HG02973 (cell line): ENCODE data around the gene SKAP1.
"Not testable (repeated sequence)": the region's sequence is repeated elsewhere in the genome, so short reads cannot be mapped to it uniquely, and the experiment has no call there.

Experiments
- ATAC-seq: cut with Tn5 transposase; IDR thresholded peaks from one replicate; pipeline ENCODE4 v1.9.1; 2021; ENCODE audit warnings: moderate library complexity; ENCODE audit not compliant: unreplicated experiment

SKAP1 gene

DNA sequence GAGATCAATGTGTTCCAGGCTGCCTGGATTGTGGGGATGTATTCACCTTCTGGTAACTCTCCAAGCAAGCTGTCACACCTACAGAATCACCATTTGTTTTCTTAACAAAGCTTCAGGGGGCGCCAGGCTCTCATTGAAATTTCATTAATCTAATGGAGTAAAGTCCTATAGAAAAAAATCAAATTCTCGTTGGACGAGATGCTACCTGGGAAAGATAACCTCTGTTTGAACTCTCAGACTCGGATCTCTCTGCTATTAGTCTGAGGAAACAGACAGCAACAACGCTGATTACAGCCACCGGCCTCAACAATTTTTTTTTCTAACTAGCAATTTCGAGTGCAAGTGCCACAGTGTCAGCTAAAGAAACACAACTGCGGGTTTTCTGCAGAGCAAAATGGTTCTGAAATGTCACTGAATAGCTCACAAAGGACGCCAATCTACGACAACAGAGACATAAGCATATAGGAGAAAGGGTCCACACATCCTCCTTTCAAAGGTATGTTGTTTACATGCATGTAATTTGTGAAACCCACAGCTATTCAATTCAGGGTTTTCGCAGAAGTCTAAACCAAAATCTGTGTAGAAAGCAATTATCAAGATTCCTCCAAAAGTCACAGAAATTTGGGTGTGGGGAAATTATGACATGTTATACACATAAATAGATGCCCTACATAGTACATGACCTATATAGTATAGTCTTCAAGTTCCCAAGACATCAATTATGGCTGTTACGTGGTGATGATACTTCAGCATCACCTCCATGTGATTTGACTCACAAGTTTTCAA is 135.8 kb downstream of the SKAP1 start:
- no peak for ATAC-seq

GRCh38 chr17:48293319-48294019 is 136.5 kb downstream of the SKAP1 start:
- ATAC-seq: no peak

- ATAC-seq: no peak
Measured at GRCh38 chr17:48290378-48290777, 139.6 kb downstream of the SKAP1 start.

DNA sequence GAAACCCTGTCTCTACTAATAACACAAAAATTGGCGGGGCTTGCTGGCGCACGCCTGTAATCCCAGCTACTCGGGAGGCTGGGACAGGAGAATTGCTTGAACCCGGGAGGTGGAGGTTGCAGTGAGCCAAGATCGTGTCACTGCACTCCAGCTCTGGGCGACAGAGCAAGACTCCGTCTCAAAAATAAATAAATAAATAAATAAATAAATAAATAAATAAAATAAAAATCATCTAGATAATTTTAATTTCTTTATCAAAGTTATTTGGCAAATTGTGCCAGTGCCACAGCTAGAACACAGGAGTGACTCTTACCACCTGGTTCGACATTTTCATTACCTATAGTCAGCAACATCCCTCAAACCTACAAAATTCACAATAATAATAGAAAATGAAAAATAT is 143.1 kb downstream of the SKAP1 start:
- not testable (repeated sequence) for ATAC-seq

GRCh38 chr17:48285614-48286013 is 144.4 kb downstream of the SKAP1 start:
- no peak for ATAC-seq

- no peak for ATAC-seq
Measured at GRCh38 chr17:48283907-48284306, 146.1 kb downstream of the SKAP1 start.

DNA sequence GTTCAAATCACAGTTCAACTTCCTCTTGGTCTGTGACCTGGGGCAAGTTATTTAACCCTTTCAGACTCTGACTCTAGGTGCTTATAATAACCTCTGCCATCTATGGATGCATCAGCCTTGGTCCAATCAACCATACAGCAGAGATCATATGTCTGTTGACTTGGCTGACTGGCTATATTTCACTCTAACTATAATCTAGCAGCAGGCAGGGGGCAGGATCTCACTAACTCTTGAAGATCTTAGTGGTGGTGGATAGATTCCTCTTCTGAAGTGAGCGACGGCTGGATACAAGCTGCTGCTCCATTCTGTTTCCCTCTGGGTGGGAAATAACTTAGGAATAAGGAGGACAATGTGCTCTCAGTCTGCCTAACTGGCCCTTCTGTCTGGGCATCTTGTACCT is 146.6 kb downstream of the SKAP1 start:
- no peak for ATAC-seq

DNA sequence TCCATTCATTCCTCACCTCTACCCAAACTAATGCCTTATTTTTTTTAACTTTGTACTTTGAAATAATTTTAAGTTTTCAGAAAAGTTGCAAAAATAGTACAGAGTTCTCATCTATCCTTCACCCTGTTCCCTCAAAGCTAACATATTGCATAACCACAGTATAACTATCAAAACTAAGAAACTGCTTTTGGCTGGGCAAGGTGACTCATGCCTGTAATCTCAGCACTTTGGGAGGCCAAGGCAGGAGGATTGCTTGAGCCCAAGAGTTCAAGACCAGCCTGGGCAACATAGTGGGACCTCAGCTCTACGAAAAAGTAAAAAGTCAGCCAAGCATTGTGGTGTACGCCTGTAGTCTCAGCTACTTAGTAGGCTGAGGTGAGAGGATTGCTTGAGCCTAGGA is 147.7 kb downstream of the SKAP1 start:
- no peak for ATAC-seq

- ATAC-seq: no peak
Measured at GRCh38 chr17:48278760-48279491, 151.1 kb downstream of the SKAP1 start.

DNA sequence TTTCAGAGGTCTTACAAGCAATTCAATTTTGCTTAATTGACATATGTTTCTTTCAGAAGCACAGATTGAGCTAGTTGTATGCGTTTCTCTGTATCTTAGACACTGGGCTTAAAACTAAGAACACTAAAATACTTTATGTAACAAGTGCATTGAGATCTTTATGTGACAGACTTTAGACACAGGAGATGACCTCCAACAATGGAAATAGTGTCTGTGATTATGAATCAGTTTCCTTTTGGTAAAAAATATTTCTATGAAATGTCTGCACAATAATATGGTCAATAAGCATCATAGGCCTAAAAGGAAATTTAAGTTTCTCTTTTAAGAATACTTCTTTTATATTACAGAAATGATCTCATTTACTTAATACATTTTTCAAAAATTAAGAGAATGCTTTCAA is 153.2 kb downstream of the SKAP1 start:
- no peak for ATAC-seq

- ATAC-seq: no peak
Measured at GRCh38 chr17:48270899-48271298, 159.1 kb downstream of the SKAP1 start.

GRCh38 chr17:48269209-48269608 is 160.8 kb downstream of the SKAP1 start:
- ATAC-seq: no peak

- no peak for ATAC-seq
Measured at GRCh38 chr17:48263731-48264035, 166.3 kb downstream of the SKAP1 start.

DNA sequence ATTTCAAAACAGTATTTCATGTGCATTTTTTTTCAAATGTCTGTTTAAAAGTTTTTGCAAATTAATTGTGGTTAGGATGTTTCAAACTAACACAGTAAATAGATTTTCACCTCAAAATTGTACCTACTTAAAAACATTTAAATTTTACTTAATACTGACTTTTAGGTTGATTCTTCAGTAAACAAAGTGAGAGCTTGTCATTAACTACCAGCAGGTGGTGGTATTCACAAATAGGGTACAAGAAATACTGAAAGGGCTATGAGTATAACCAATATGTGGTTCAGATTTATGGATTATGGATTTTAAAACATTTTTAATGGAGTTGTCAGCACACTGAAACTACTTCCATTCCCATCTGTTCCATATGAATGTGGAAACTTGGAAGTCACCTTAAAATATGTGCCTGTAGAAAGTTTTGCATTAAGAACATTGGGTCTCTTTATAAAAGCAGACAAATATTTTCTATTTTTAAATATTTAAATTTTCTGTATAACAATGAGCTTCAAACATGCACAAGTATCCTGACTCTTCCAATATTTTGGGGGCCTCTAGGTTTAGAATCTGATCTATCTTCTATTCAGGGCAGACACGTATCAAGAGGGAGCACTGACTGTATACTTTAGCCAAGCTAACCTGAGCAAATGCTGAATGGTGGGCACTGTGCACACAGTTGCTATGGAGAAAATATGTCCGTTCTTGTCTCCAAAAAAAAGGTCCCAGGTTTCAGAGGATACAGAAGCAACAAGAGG is 166.9 kb downstream of the SKAP1 start:
- no peak for ATAC-seq

DNA sequence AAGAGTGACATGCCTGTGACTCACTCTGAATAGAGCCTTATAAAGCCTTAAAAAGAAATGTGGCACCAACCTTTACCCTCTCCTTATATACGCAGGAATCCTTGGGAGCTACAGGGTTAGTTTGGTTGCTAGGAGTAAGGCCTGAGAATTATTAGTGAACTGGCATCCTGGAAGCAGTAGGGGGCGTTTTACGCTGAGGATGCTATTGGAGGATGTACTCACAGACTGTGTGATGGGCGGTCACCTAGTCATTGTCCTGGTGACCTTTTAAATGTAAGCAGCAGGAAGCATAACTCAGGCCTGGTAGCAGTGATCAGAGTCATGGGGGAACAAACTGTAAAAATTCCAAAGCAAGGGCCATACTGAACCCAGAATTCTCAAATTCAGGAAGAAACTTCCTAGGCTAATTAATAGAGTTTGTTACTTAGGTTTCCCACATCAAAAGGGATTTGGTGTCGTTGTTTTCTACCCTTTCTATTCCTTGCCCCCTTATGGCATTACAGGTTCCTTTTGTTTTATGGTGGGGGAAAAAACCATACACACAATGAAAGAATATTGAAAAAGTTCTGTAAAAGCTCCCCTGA is 168.6 kb downstream of the SKAP1 start:
- ATAC-seq: no peak

DNA sequence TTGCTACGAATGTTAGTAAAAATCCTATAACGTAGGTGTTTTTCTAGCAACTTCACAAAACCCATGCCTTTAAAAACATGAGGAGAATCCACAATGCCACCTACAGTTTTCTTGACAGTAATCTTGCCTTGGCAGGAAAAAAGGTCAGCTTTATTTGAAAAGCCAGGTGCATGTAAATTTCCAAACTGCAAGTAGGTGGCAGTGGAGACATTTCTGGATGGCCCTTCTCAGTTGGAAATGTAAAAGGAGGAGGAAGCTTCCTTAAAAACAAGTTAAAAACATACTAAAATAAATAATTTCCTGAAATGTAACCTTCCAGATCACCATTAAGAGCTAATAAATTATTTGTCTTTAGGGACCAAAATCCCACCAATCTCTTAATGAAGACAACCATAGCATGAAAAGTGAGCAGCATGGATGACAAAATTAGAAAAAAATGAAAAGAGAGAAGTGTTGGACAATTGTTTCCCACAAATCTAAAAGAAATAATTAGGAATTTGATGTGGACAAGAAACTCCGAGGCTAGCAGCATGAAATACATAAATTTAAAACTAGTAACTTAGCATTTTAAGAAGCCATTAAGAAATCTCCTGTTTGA is 170.2 kb downstream of the SKAP1 start:
- no peak for ATAC-seq

GRCh38 chr17:48258331-48258730 is 171.7 kb downstream of the SKAP1 start:
- no peak for ATAC-seq

DNA sequence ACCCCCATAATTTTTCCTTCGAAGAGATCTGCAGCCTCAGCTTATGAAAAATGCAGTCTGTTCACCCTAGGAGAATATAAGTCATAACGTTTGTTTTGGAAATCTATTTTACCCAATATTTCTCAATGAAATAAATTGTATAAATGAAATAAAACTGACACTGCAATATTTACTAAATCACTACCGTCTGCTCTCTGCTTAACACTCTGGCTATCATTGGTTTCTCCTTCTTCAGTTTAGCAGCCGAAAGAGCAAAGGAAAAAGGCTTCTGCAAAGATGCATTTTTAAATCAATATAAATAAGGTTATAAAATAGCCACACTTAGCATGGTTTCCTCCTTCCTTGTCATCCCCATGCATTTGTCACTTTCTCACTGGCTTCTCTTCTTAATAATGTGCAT is 174.3 kb downstream of the SKAP1 start:
- no peak for ATAC-seq

- ATAC-seq: no peak
Measured at GRCh38 chr17:48254896-48255295, 175.1 kb downstream of the SKAP1 start.

DNA sequence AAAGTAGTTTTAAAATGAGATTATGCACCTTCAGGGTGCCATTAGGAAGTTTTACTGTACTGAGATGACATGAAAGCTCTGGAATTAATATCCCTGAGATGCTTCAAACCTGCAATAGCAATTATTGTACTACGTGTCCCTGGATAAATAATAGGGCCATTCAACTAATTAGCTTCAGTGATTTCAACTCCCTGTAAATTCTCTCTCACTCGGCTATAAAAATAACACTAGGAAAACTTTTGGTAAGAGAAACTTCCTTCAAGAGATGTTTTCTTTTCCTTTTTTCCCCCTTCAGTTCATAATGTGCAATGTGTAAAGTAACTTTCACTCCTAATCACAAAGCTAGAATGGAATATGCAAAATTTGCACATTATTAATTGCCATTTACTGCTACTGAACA is 176.0 kb downstream of the SKAP1 start:
- no peak for ATAC-seq

GRCh38 chr17:48251950-48252349 is 178.1 kb downstream of the SKAP1 start:
- no peak for ATAC-seq
